Uterus (tissue), 2 donors: ENCODE data around the gene TOMM20L.

ENCODE experiments used
- POLR2A ChIP-seq, 2 donors: fragments of 450-650 bp; IDR thresholded peaks; one replicate each; pipeline ENCODE4 v1.6.1; 2016; ENCODE audit warnings: antibody characterized with exemption in 2 of 2, mild to moderate bottlenecking in 1 of 2, moderate library complexity in 1 of 2
- TF ChIP-seq, protein P1 (sequence below), 4 experiments: fragments of 200-600 bp in 2 of 4; fragments of 450-650 bp in 2 of 4; sonication (generic) in 2 of 4; IDR thresholded peaks; one replicate each; pipeline ENCODE4 v1.5.1; 2016 to 2019; ENCODE audit warnings: antibody characterized with exemption in 4 of 4, mild to moderate bottlenecking in 2 of 4, moderate library complexity in 1 of 4

GRCh38 chr14:58408681-58409215 is 13.0 kb downstream of the TOMM20L start:
- TF ChIP-seq, protein P1, sequence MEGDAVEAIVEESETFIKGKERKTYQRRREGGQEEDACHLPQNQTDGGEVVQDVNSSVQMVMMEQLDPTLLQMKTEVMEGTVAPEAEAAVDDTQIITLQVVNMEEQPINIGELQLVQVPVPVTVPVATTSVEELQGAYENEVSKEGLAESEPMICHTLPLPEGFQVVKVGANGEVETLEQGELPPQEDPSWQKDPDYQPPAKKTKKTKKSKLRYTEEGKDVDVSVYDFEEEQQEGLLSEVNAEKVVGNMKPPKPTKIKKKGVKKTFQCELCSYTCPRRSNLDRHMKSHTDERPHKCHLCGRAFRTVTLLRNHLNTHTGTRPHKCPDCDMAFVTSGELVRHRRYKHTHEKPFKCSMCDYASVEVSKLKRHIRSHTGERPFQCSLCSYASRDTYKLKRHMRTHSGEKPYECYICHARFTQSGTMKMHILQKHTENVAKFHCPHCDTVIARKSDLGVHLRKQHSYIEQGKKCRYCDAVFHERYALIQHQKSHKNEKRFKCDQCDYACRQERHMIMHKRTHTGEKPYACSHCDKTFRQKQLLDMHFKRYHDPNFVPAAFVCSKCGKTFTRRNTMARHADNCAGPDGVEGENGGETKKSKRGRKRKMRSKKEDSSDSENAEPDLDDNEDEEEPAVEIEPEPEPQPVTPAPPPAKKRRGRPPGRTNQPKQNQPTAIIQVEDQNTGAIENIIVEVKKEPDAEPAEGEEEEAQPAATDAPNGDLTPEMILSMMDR (IDR thresholded peaks at IDR 0.05), result no peak
- TF ChIP-seq POLR2A (IDR thresholded peaks at IDR 0.05), result no peak
